DND-41 (cell line): Measurements from ENCODE around the gene ADAMTS15.

Source experiments
- ATAC-seq: fragments of 200-7000 bp; cut with Tn5 transposase; 3 replicates; pipeline ENCODE4 v1.9.1; 2021; ENCODE audit warnings: low read depth; ENCODE audit not compliant: insufficient read depth
- DNase-seq: peaks from one replicate; pipeline ENCODE4 v3.0.0-alpha.2; 2020
- H2AFZ ChIP-seq: 2 replicates; pipeline ENCODE4 v1.6.0; 2012; ENCODE audit warnings: low read depth, low read length
- H3K27ac ChIP-seq: 2 replicates; pipeline ENCODE4 v1.5.1; 2012; ENCODE audit warnings: low read length, inconsistent platforms
- H3K27me3 ChIP-seq: fragments of 200-600 bp; sonication (generic); 2 replicates; pipeline ENCODE4 v1.6.0; 2012; ENCODE audit warnings: low read length, mild to moderate bottlenecking, inconsistent platforms; ENCODE audit not compliant: insufficient read depth, poor library complexity
- H3K36me3 ChIP-seq: 2 replicates; pipeline ENCODE4 v1.5.1; 2012; ENCODE audit warnings: low read length, inconsistent platforms; ENCODE audit not compliant: insufficient read depth
- H3K4me1 ChIP-seq: 2 replicates; pipeline ENCODE4 v1.5.1; 2012; ENCODE audit warnings: mild to moderate bottlenecking, low read length; ENCODE audit not compliant: insufficient read depth
- H3K4me2 ChIP-seq: 2 replicates; pipeline ENCODE4 v1.6.0; 2012; ENCODE audit warnings: mild to moderate bottlenecking, moderate library complexity, low read length, inconsistent platforms; ENCODE audit not compliant: insufficient read depth
- H3K4me3 ChIP-seq, 2 experiments: fragments of 200-600 bp in 1 of 2; shearing (Covaris generic) in 1 of 2; 2 replicates each; pipeline ENCODE4 v1.5.1; 2012 to 2016; ENCODE audit warnings: inconsistent platforms in 2 of 2, low read length in 2 of 2, mild to moderate bottlenecking in 2 of 2, low read depth in 1 of 2, moderate library complexity in 1 of 2
- H3K79me2 ChIP-seq: 2 replicates; pipeline ENCODE4 v1.6.0; 2012; ENCODE audit warnings: low read length, inconsistent platforms; ENCODE audit not compliant: insufficient read depth
- H3K9ac ChIP-seq: 2 replicates; pipeline ENCODE4 v1.6.0; 2012; ENCODE audit warnings: low read depth, mild to moderate bottlenecking, inconsistent platforms, low read length, moderate library complexity
- H3K9me3 ChIP-seq: 2 replicates; pipeline ENCODE4 v1.5.1; 2012; ENCODE audit warnings: low read length, moderate library complexity, mild to moderate bottlenecking, inconsistent platforms; ENCODE audit not compliant: insufficient read depth, severe bottlenecking
- H4K20me1 ChIP-seq: 2 replicates; pipeline ENCODE4 v1.6.0; 2012; ENCODE audit warnings: low read length; ENCODE audit not compliant: insufficient read depth
- CTCF ChIP-seq: IDR thresholded peaks from 2 replicates; pipeline ENCODE4 v1.5.1; 2012; ENCODE audit warnings: borderline replicate concordance, low read length, moderate library complexity, mild to moderate bottlenecking; ENCODE audit not compliant: poor library complexity, severe bottlenecking; ENCODE audit errors: extremely low read depth
- EZH2 ChIP-seq: IDR thresholded peaks from 3 replicates; pipeline ENCODE4 v1.6.1; 2012; ENCODE audit warnings: borderline replicate concordance, low read depth, mild to moderate bottlenecking, moderate library complexity, low read length, inconsistent platforms; ENCODE audit not compliant: severe bottlenecking

Gene ADAMTS15

GRCh38 chr11:130469181-130469580 lies 20.7 kb downstream of the ADAMTS15 start:
- Histone ChIP-seq H3K4me2 (no peak overlapping the region), H3K9ac (no peak overlapping the region), H4K20me1 (no peaks in the 10 kb centered on the region), H2AFZ (no peak overlapping the region), H3K36me3 (no peaks in the 10 kb centered on the region), H3K4me1 (no peaks in the 10 kb centered on the region), H3K9me3 (no peaks in the 10 kb centered on the region), H3K4me3 (no peak overlapping the region), H3K79me2 (no peaks in the 10 kb centered on the region), H3K27me3 (peaks cover 2% of the 10 kb centered on the region), H3K27ac (no peak overlapping the region)
- DNase-seq (no peak), ATAC-seq (no peak)
- TF ChIP-seq EZH2 (no peak), CTCF (no peak)

GRCh38 chr11:130470832-130471706 lies 22.6 kb downstream of the ADAMTS15 start:
- Histone ChIP-seq H2AFZ (no peak overlapping the region), H4K20me1 (no peaks in the 10 kb centered on the region), H3K27me3 (no peaks in the 10 kb centered on the region), H3K9me3 (no peaks in the 10 kb centered on the region), H3K4me3 (no peak overlapping the region), H3K27ac (no peak overlapping the region), H3K4me2 (no peak overlapping the region), H3K4me1 (no peaks in the 10 kb centered on the region), H3K9ac (no peak overlapping the region), H3K79me2 (no peaks in the 10 kb centered on the region), H3K36me3 (no peaks in the 10 kb centered on the region)
- DNase-seq = no peak
- TF ChIP-seq EZH2 (no peak), CTCF (no peak)
- no peak for ATAC-seq

GRCh38 chr11:130471731-130472433 lies 23.4 kb downstream of the ADAMTS15 start:
- DNase-seq (no peak), ATAC-seq (no peak)
- Histone ChIP-seq H3K4me2 (no peak overlapping the region), H3K27ac (no peak overlapping the region), H2AFZ (no peak overlapping the region), H3K79me2 (no peaks in the 10 kb centered on the region), H3K9me3 (no peaks in the 10 kb centered on the region), H3K36me3 (no peaks in the 10 kb centered on the region), H3K4me3 (no peak overlapping the region), H3K4me1 (no peaks in the 10 kb centered on the region), H4K20me1 (no peaks in the 10 kb centered on the region), H3K9ac (no peak overlapping the region), H3K27me3 (no peaks in the 10 kb centered on the region)
- no peak for TF ChIP-seq CTCF
- no peak for TF ChIP-seq EZH2
